ENCODE results near the gene PLXNA3.

DNA sequence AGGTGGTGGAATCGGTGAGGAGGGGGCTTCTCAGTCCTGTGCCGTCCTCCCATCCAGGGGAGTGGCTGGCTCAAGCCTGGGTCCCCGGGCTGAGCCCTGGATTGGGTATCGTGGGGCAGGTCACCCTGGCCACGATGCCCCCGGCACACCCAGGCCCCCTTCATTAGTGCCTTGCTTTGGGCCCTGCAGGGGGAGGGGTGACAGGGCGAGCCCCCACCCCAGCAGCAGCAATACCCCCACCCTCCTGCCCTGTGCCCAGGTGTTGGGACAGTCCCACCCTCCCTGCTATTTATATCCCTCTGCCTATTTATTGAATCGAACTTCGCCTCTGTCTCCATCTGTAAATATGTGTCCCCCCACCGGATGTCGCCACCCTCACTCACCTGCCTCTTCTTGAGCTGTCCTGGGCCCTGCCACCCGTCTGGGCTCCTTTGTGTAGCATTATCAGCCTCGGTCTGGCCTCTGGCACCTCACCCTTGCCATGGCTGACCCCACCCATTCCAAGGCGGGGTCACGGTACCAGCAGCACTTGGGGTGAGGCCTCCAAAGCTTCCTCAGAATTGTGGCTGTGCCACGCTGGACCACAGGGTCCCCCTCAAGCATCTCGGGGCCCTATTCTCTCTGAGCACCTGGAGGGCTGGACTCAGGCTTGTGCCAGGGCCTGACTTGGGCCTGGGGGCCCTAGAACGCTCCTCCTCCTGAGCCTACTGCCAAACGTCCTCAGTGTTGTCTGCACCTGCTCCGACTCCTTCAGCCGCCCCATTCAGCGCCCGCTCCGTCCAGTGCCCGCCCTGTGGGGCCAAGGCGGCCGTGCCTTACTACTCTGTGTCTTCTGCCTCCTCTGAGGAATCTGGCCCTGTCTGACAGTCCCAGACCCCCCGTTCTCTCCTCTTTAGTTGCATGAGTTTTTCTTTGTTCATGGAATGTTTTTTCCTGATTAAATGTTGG is 14.9 kb downstream of the PLXNA3 start:
- TF ChIP-seq POLR2A (IDR thresholded peaks at IDR 0.05), result no peak
- TF ChIP-seq, protein P1, sequence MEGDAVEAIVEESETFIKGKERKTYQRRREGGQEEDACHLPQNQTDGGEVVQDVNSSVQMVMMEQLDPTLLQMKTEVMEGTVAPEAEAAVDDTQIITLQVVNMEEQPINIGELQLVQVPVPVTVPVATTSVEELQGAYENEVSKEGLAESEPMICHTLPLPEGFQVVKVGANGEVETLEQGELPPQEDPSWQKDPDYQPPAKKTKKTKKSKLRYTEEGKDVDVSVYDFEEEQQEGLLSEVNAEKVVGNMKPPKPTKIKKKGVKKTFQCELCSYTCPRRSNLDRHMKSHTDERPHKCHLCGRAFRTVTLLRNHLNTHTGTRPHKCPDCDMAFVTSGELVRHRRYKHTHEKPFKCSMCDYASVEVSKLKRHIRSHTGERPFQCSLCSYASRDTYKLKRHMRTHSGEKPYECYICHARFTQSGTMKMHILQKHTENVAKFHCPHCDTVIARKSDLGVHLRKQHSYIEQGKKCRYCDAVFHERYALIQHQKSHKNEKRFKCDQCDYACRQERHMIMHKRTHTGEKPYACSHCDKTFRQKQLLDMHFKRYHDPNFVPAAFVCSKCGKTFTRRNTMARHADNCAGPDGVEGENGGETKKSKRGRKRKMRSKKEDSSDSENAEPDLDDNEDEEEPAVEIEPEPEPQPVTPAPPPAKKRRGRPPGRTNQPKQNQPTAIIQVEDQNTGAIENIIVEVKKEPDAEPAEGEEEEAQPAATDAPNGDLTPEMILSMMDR (IDR thresholded peaks at IDR 0.05), result no peak

Data from adrenal gland (tissue), 5 donors.